Measurements from ENCODE around the gene TMEM186.

DNA sequence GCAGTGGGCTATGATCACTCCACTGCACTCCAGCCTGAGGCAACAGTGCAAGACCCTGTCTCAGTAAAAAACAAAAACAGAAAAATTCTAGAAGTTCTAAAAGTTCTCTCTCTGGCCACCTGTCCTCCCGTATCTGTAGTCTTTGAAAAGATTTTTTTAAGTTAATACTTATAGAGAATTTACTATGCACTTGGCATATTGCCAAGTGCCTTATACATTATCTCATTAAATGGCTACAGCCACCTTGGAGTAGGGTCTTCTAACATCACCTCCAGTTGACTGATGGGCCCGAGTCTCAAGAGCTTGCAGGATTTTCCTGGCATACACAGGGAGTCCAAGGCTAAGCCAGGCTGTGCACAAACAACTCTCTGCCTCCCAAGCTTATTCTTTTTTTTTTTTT lies 44.7 kb downstream of the TMEM186 start:
- TF ChIP-seq POLR2A (IDR thresholded peaks at IDR 0.05; ENCODE audit: low read length) (no peak), GATA1 (IDR thresholded peaks at IDR 0.05; ENCODE audit: low read depth, low read length) (no peak)

Measured in erythroblast (primary cell).